Panc1 (cell line): Measurements from ENCODE around the gene APOBEC2.

Experiments used
- CTCF ChIP-seq: fragments of 450-650 bp; IDR thresholded peaks from 2 replicates; pipeline ENCODE4 v1.5.1; 2017; ENCODE audit warnings: mild to moderate bottlenecking
- TCF7L2 ChIP-seq: IDR thresholded peaks from 2 replicates; pipeline ENCODE4 v1.6.1; 2011; ENCODE audit warnings: mild to moderate bottlenecking, low read depth, low read length, inconsistent platforms

- no peak for TF ChIP-seq CTCF
- TF ChIP-seq TCF7L2 = no peak
These were observed 19.2 kb upstream of the APOBEC2 start for GRCh38 chr6:41033776-41034175.
